Keratinocyte (primary cell): ENCODE data around the gene GRIK2. TPM values are rescaled to one million over a fixed set of nuclear protein-coding genes. Genes with fewer than 3 reads are reported as not detected.
"Not testable (repeated sequence)": the region's sequence is repeated elsewhere in the genome, so short reads cannot be mapped to it uniquely, and the experiment has no call there.

Experiments used
- DNase-seq: peaks from one replicate; pipeline ENCODE4 v3.0.0-alpha.2; 2011; ENCODE audit warnings: low read depth, missing footprints, low spot score
- FAIRE-seq: peaks from 2 replicates; lab custom pipeline; 2011; peaks lifted over from hg19 to GRCh38; lab: Jason Lieb, UNC
- H2AFZ ChIP-seq: 2 replicates; pipeline ENCODE4 v1.6.0; 2012; ENCODE audit warnings: low read length, control low read depth, inconsistent platforms; ENCODE audit not compliant: control insufficient read depth
- H3K27ac ChIP-seq: 2 replicates; pipeline ENCODE4 v1.5.1; 2011; ENCODE audit warnings: low read length; ENCODE audit not compliant: control insufficient read depth, insufficient read depth
- H3K27me3 ChIP-seq: 3 replicates; pipeline ENCODE4 v1.6.0; 2011; ENCODE audit warnings: low read length; ENCODE audit not compliant: control insufficient read depth, insufficient read depth; ENCODE audit errors: extremely low read depth
- H3K36me3 ChIP-seq, 2 experiments: 2 replicates in 1 of 2; 3 replicates in 1 of 2; pipeline ENCODE4 v1.5.1; 2011; ENCODE audit warnings: low read length in 2 of 2, mild to moderate bottlenecking in 1 of 2; ENCODE audit not compliant: control insufficient read depth in 2 of 2, insufficient read depth in 2 of 2; ENCODE audit errors: extremely low read depth in 1 of 2
- H3K4me1 ChIP-seq: 3 replicates; pipeline ENCODE4 v1.5.1; 2011; ENCODE audit warnings: low read length; ENCODE audit not compliant: control insufficient read depth, insufficient read depth; ENCODE audit errors: extremely low read depth
- H3K4me2 ChIP-seq: 3 replicates; pipeline ENCODE4 v1.6.0; 2011; ENCODE audit warnings: low read depth, low read length; ENCODE audit not compliant: control insufficient read depth, insufficient read depth; ENCODE audit errors: extremely low read depth
- H3K4me3 ChIP-seq, 3 experiments: fragments of 200-600 bp in 1 of 3; sonication (generic) in 1 of 3; 2 replicates in 2 of 3; 3 replicates in 1 of 3; pipeline ENCODE4 v1.5.1; 2011 to 2016; ENCODE audit warnings: low read length in 3 of 3, mild to moderate bottlenecking in 3 of 3, control low read depth in 2 of 3, inconsistent platforms in 1 of 3, low read depth in 1 of 3, mixed read lengths in 1 of 3, mixed run types in 1 of 3, moderate library complexity in 1 of 3; ENCODE audit not compliant: control insufficient read depth in 2 of 3, insufficient read depth in 2 of 3; ENCODE audit errors: extremely low read depth in 1 of 3
- H3K79me2 ChIP-seq: 2 replicates; pipeline ENCODE4 v1.6.0; 2012; ENCODE audit warnings: low read length; ENCODE audit not compliant: control insufficient read depth, insufficient read depth
- H3K9ac ChIP-seq: 3 replicates; pipeline ENCODE4 v1.6.0; 2011; ENCODE audit warnings: low read length; ENCODE audit not compliant: control insufficient read depth, insufficient read depth; ENCODE audit errors: extremely low read depth
- H3K9me1 ChIP-seq: 3 replicates; pipeline ENCODE4 v1.6.0; 2011; ENCODE audit warnings: low read length; ENCODE audit not compliant: control insufficient read depth, insufficient read depth; ENCODE audit errors: extremely low read depth
- H3K9me3 ChIP-seq: 2 replicates; pipeline ENCODE4 v1.5.1; 2012; ENCODE audit warnings: low read depth, low read length; ENCODE audit not compliant: control insufficient read depth
- H4K20me1 ChIP-seq: 3 replicates; pipeline ENCODE4 v1.6.0; 2011; ENCODE audit warnings: low read length; ENCODE audit not compliant: control insufficient read depth, insufficient read depth; ENCODE audit errors: extremely low read depth
- EZH2 ChIP-seq: IDR thresholded peaks from one replicate; pipeline ENCODE4 v1.6.1; 2012; ENCODE audit warnings: inconsistent platforms, mild to moderate bottlenecking, low read length, moderate library complexity
- dilution Hi-C: fragments of 300-500 bp; cut with MboI; formaldehyde crosslinking; loops from one replicate; pipeline ENCODE4 v1.7.0; 2020; ENCODE audit warnings: low sequenced_read_pairs; ENCODE audit not compliant: extremely low pct_ligation_motif_present
- polyA plus RNA-seq, 5 experiments: library from polyadenylated mRNA; depleted of rRNA in 3 of 5; stranded (reverse) in 3 of 5; stranded (forward) in 1 of 5; unstranded in 1 of 5; fragments of >200 nt; gene quantifications; 1 replicate in 1 of 5; 2 replicates in 3 of 5; 3 replicates in 1 of 5; pipeline versions ENCODE4 v1.2.1 to v1.2.3, GENCODE V29; 2011 to 2012; ENCODE audit warnings: missing spikeins in 2 of 5, low read depth in 1 of 5, low replicate concordance in 1 of 5
- TF ChIP-seq, protein P1 (sequence below), 3 experiments: IDR thresholded peaks in 1 of 3; conservative IDR thresholded peaks in 1 of 3; optimal IDR thresholded peaks in 1 of 3; 2 replicates in 2 of 3; 3 replicates in 1 of 3; pipeline versions ENCODE3 to v1.5.1; 2011; ENCODE audit warnings: low read length in 3 of 3, mild to moderate bottlenecking in 3 of 3, moderate library complexity in 2 of 3, control low read depth in 1 of 3, inconsistent platforms in 1 of 3; ENCODE audit not compliant: insufficient read depth in 2 of 3; ENCODE audit errors: extremely low read depth in 1 of 3

GRIK2 gene
- polyA plus RNA-seq, 1 donor (not counting 4 experiments of a cell fraction or from before 2014, with no cell fraction given), result 0.01 TPM

DNA sequence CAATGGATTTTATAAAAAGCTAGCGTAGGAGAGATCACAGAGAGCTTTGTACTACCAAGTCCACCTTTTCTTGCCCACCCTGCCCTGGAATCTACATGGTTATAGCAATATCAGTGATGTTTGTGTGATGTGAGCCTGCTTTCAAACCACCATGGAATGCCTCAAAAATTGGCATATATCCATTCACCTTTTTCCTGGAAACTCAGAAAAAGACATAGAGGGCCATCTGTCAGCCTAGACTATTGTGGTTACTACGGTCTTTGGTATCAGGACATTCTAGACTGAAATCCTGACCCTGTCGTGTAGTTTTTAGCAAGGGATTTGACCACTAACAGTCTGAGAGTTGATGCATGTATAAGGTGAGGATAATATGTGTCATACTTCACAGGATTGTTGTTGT is 239.6 kb downstream of the GRIK2 start:
- FAIRE-seq, result no peak
- no peak for DNase-seq
- TF ChIP-seq EZH2, result no peak
- TF ChIP-seq, protein P1, sequence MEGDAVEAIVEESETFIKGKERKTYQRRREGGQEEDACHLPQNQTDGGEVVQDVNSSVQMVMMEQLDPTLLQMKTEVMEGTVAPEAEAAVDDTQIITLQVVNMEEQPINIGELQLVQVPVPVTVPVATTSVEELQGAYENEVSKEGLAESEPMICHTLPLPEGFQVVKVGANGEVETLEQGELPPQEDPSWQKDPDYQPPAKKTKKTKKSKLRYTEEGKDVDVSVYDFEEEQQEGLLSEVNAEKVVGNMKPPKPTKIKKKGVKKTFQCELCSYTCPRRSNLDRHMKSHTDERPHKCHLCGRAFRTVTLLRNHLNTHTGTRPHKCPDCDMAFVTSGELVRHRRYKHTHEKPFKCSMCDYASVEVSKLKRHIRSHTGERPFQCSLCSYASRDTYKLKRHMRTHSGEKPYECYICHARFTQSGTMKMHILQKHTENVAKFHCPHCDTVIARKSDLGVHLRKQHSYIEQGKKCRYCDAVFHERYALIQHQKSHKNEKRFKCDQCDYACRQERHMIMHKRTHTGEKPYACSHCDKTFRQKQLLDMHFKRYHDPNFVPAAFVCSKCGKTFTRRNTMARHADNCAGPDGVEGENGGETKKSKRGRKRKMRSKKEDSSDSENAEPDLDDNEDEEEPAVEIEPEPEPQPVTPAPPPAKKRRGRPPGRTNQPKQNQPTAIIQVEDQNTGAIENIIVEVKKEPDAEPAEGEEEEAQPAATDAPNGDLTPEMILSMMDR (optimal IDR thresholded peaks at IDR 0.05 in 1 of 3, IDR thresholded peaks at IDR 0.05 in 1 of 3, conservative IDR thresholded peaks at IDR 0.05 in 1 of 3; ENCODE audit: extremely low read depth in 1 of 3, insufficient read depth in 2 of 3, low read length in 3 of 3), result no peak
- no peaks in the 10 kb centered on the region for H3K79me2 ChIP-seq
- dilution Hi-C loops, result no loop called here
- no peaks in the 10 kb centered on the region for H3K9me3 ChIP-seq
- no peaks in the 10 kb centered on the region for H3K4me1 ChIP-seq
- H3K27ac ChIP-seq, result no peak overlapping the region
- H3K27me3 ChIP-seq, result no peaks in the 10 kb centered on the region
- no peak overlapping the region for H3K9ac ChIP-seq
- H3K9me1 ChIP-seq, result no peaks in the 10 kb centered on the region
- no peak overlapping the region for H3K4me2 ChIP-seq
- no peaks in the 10 kb centered on the region for H4K20me1 ChIP-seq
- no peak overlapping the region for H3K4me3 ChIP-seq
- no peak overlapping the region for H2AFZ ChIP-seq
- H3K36me3 ChIP-seq, result no peaks in the 10 kb centered on the region

DNA sequence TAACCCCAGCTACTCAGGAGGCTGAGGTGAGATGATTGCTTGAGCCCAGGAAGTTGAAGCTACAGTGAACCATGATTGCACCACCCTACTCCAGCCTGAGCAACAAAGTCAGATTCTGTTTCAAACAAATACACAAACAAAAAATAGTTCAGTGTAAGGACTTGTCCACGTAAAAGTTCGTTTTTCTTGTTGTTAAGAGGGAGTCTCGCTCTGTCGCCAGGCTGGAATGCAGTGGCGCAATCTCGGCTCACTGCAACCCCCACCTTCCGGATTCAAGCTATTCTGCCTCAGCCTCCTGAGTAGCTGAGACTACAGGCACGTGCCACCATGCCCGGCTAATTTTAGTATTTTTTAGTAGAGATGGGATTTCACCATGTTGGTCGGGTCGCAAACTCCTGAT is 245.4 kb downstream of the GRIK2 start:
- H3K79me2 ChIP-seq, H3K27ac ChIP-seq, H2AFZ ChIP-seq, H3K9me1 ChIP-seq, H4K20me1 ChIP-seq, H3K4me2 ChIP-seq, dilution Hi-C loops, H3K4me3 ChIP-seq, H3K9me3 ChIP-seq, DNase-seq, H3K9ac ChIP-seq, H3K36me3 ChIP-seq, FAIRE-seq, H3K4me1 ChIP-seq, H3K27me3 ChIP-seq: not testable (repeated sequence)

DNA sequence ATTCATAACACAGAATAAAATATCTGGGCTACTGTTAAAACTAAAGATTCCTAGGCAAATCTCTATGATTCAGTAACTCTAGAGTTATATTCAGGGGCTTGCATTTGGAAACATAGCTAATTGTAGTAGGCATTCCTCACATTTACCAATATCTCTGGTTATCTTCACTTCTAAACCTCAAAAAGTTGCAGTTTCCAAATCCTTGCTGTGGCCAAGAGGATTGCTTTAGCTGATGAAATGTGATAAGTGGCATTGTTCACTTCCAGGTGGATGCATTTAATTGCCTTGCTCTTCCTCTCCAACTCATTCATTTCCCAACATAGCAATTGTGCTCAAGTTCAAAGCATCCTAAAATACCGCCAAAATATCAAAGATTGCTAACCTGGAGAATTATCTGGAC is 246.6 kb downstream of the GRIK2 start:
- Histone ChIP-seq H3K79me2 (no peaks in the 10 kb centered on the region), H2AFZ (no peak overlapping the region), H3K9me3 (no peaks in the 10 kb centered on the region), H3K4me1 (no peaks in the 10 kb centered on the region), H3K4me2 (no peak overlapping the region), H3K4me3 (no peak overlapping the region), H4K20me1 (no peaks in the 10 kb centered on the region), H3K9ac (no peak overlapping the region), H3K27me3 (no peaks in the 10 kb centered on the region), H3K36me3 (no peaks in the 10 kb centered on the region), H3K27ac (no peak overlapping the region), H3K9me1 (no peaks in the 10 kb centered on the region)
- TF ChIP-seq, protein P1 (optimal IDR thresholded peaks at IDR 0.05 in 1 of 3, IDR thresholded peaks at IDR 0.05 in 1 of 3, conservative IDR thresholded peaks at IDR 0.05 in 1 of 3; ENCODE audit: extremely low read depth in 1 of 3, insufficient read depth in 2 of 3, low read length in 3 of 3), result no peak
- no peak for TF ChIP-seq EZH2
- no peak for DNase-seq
- dilution Hi-C loops, result no loop called here
- no peak for FAIRE-seq
